ENCODE data around the gene RGS19.
"Not testable (repeated sequence)": the region's sequence is repeated elsewhere in the genome, so short reads cannot be mapped to it uniquely, and the experiment has no call there.

Gene RGS19, protein sequence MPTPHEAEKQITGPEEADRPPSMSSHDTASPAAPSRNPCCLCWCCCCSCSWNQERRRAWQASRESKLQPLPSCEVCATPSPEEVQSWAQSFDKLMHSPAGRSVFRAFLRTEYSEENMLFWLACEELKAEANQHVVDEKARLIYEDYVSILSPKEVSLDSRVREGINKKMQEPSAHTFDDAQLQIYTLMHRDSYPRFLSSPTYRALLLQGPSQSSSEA

DNA sequence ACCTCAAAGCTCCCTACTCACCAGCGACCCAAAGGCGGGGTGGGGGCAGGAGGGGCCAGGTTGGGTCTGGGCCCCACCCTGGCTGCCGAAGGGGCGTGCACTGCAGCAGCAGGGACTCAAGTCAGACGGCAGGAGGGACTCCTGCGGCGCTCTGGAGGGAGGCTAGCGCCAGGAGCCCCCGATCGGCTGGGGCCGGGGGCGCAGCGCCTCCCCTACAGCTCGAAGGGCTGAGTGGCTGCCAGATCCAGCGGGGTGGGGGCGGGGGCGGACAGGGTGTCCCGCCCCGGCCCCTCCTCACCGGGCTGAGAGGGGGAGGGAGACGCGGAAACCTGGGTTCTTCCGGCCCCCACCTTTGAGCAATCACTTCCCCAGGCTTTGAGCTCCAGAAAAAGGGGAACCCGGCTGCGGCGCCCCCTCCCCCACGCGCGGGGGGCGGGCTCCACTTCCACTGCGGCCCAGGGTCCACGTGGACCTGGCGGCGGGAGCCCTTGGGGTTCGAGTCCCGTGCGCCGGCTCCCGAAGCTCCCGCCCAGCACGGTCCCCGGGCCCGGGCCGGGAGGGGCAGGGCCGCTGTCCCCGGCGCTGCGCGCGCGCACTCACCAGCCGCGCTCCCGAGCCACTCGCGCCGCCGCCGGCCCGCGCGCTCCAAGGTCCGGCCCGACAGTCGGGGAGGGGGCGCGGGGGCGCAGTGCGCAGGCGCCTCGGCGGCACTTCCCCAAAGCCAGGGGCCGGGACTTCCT lies at the start of gene RGS19:
TSS of gene RGS19 (minus strand) at position 246 of the 740 bp plus-strand sequence. CDS start 2,632 bp downstream, outside the sequence.
- TF ChIP-seq, protein P1, sequence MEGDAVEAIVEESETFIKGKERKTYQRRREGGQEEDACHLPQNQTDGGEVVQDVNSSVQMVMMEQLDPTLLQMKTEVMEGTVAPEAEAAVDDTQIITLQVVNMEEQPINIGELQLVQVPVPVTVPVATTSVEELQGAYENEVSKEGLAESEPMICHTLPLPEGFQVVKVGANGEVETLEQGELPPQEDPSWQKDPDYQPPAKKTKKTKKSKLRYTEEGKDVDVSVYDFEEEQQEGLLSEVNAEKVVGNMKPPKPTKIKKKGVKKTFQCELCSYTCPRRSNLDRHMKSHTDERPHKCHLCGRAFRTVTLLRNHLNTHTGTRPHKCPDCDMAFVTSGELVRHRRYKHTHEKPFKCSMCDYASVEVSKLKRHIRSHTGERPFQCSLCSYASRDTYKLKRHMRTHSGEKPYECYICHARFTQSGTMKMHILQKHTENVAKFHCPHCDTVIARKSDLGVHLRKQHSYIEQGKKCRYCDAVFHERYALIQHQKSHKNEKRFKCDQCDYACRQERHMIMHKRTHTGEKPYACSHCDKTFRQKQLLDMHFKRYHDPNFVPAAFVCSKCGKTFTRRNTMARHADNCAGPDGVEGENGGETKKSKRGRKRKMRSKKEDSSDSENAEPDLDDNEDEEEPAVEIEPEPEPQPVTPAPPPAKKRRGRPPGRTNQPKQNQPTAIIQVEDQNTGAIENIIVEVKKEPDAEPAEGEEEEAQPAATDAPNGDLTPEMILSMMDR (IDR thresholded peaks at IDR 0.05; ENCODE audit: low read depth, low read length), result no peak
- DNase-seq (ENCODE audit: low read depth in 2 of 2), result peak; percentile 41 to 76
- H3K4me3 ChIP-seq (replicated peaks in 1 of 2; ENCODE audit: low read depth in 2 of 2, low read length in 2 of 2), result peak within 1 kb of the TSS; percentile 67 to 76

DNA sequence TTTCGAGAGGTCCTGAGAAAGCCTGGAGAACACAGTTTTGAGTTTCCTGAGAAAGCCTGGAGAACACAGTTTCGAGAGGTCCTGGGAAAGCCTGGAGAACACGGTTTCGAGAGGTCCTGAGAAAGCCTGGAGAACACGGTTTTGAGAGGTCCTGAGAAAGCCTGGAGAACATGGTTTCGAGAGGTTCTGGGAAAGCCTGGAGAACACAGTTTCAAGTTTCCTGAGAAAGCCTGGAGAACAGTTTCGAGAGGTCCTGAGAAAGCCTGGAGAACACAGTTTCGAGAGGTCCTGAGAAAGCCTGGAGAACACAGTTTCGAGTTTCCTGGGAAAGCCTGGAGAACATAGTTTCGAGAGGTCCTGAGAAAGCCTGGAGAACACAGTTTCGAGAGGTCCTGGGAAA lies 44.2 kb upstream of the RGS19 start:
- DNase-seq (ENCODE audit: low read depth in 2 of 2); H3K4me3 ChIP-seq (replicated peaks in 1 of 2; ENCODE audit: low read depth in 2 of 2, low read length in 2 of 2): not testable (repeated sequence)

DNA sequence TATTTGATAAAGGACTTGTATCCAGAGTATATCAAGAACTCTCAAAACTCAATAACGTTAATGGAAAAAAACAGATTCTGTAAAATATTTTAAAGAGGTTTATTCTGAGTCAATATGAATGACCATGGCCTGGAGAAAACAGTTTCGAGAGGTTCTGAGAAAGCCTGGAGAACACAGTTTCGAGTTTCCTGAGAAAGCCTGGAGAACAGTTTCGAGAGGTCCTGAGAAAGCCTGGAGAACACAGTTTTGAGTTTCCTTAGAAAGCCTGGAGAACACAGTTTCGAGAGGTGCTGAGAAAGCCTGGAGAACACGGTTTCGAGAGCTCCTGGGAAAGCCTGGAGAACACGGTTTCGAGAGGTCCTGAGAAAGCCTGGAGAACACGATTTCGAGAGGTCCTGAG lies 43.6 kb upstream of the RGS19 start:
- not testable (repeated sequence) for H3K4me3 ChIP-seq (replicated peaks in 1 of 2; ENCODE audit: low read depth in 2 of 2, low read length in 2 of 2); DNase-seq (ENCODE audit: low read depth in 2 of 2)

DNA sequence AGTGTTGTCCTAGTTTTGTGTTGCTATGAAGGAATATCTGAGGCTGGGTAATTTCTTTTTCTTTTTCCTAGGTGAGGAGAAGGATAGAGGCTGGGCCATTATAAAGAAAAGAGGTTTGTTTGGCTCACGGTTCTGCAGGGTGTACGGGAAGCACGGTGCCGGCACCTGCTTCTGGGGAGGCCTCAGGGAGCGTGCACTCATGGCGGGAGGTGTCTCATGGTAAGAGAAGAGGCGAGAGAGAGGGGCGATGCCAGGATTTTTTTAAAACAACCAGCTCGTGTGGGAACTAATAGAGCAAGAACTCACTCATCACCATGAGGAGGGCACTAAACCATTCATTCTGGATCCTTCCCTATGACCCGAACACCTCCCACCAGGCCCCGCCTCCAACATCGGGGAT lies 42.3 kb upstream of the RGS19 start:
- H3K4me3 ChIP-seq (replicated peaks in 1 of 2; ENCODE audit: low read depth in 2 of 2, low read length in 2 of 2), result no peak overlapping the region
- DNase-seq (ENCODE audit: low read depth in 2 of 2), result no peak
- TF ChIP-seq, protein P1 (IDR thresholded peaks at IDR 0.05; ENCODE audit: low read depth, low read length), result no peak

DNA sequence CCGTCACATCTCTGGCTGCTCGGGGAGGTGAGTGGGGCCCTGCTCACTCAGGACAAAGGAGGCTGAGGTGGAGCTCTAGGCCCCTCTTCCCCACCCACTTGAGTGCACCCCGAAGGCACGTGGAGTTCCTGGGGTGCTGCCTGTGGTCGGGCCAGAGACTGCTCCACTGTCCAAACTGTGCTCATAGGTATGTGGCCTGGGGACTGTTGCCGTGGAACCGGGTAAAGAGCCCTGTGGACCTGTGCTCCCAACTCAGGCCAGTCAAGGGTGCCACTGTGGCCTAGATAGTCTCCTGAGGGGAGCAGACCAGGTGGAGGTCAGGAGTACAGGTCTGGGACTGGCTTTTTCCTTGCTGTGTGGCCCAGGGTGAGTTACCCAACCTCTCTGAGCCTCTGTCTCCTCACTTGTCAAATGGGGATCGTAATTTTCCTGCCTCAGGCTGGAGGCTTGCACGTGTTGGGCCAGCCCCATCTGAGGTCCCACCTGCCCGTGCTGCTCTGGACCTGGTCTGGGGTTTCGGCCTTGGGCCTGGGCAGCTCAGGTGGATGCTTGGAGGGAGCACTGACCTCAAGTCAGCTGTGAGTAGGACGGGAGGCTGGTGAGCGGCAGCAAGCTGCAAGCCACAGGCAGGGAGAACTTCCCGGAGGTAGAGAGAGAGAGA lies 40.5 kb upstream of the RGS19 start:
- TF ChIP-seq, protein P1 (IDR thresholded peaks at IDR 0.05; ENCODE audit: low read depth, low read length), result no peak
- DNase-seq (ENCODE audit: low read depth in 2 of 2), result no peak
- H3K4me3 ChIP-seq (replicated peaks in 1 of 2; ENCODE audit: low read depth in 2 of 2, low read length in 2 of 2), result no peak overlapping the region

DNA sequence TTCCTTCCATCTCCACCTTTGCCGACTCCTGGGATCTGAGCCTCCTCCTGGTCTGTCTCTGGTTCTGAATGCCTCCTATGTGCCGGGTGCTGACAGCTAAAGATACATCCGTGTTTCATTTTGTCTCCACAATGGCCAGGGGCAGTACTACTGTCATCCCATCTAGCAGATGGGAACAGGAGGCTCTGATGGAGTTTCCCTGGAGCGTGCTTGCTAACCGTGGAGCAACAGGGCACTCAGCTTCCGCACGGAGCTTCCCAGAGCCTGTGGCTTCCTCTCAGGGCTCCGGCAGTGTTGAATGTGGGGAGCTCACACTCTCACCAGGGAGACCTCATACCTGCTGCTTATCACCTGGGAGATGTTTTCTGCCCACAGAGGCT lies 40.0 kb upstream of the RGS19 start:
- no peak for DNase-seq (ENCODE audit: low read depth in 2 of 2)
- TF ChIP-seq, protein P1 (IDR thresholded peaks at IDR 0.05; ENCODE audit: low read depth, low read length), result no peak
- H3K4me3 ChIP-seq (replicated peaks in 1 of 2; ENCODE audit: low read depth in 2 of 2, low read length in 2 of 2), result no peak overlapping the region

DNA sequence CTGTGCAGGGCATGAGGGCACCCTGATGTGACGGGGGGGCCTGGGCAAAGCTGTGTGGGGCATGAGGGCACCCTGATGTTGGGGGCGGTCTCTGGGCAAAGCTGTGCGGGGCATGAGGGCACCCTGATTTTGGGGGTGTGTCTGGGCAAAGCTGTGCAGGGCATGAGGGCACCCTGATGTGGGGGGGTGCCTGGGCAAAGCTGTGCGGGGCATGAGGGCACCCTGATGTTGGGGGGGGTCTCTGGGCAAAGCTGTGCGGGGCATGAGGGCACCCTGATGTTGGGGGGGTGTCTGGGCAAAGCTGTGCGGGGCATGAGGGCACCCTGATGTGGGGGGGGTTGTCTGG lies 38.1 kb upstream of the RGS19 start:
- not testable (repeated sequence) for DNase-seq (ENCODE audit: low read depth in 2 of 2); H3K4me3 ChIP-seq (replicated peaks in 1 of 2; ENCODE audit: low read depth in 2 of 2, low read length in 2 of 2)

DNA sequence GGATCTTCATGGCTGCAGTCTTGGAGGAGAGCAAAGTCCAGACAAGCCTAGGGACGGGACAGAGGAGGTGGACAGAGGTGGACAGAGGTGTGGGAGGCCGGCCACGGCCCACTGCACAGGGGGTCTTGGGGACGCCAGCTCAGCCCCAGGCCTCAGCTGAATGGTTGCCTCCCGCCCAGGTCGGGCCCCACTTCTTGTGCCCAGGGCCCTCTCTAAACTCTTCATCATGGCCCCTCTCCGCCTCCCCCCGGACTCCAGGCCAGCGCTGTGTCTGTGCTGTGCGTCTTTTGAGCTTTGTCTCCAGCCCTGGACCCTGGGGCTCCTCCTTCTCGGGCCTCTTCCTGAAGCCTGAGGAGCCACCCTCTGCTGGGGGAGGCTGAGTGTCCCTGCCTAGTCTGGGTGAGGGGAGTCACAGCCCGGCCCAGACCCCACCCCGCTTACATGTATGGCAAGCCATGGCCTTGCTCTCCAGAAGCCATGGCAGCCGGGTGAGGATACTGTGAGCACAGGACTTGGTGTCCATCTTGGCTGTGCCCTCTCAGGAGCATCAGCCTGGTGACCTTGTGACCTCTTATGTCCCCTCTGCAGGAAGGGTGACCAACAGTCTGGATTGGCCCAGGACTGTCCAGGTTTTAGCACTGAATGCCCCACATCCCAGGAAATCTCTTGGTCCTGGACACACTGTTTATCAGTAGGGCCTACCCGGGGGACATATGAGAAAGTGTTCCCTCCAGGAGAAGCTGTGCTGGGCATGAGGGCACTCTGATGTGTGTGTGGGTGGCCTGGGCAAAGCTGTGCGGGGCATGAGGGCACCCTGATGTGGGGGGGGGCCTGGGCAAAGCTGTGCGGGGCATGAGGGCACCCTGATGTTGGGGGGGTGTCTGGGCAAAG lies 37.5 kb upstream of the RGS19 start:
- no peak overlapping the region for H3K4me3 ChIP-seq (replicated peaks in 1 of 2; ENCODE audit: low read depth in 2 of 2, low read length in 2 of 2)
- no peak for DNase-seq (ENCODE audit: low read depth in 2 of 2)
- TF ChIP-seq, protein P1 (IDR thresholded peaks at IDR 0.05; ENCODE audit: low read depth, low read length), result no peak
